Tibial nerve (tissue), 4 donors: ENCODE results near the gene SIX2. TPM values are rescaled to one million over a fixed set of nuclear protein-coding genes. Genes with fewer than 3 reads are reported as not detected.

Source experiments
- total RNA-seq, 4 donors: library from RNA; depleted of rRNA; stranded (reverse); fragments of >200 nt; gene quantifications; one replicate each; pipeline ENCODE4 v1.1.0, GENCODE V29; 2016

Gene SIX2
- total RNA-seq, 4 donors from 2014 or later, result 0.87 to 4.9 (median 2.5) TPM

Other genes starting within 250 kb of the SIX2 start
- under 1 TPM in 1 of 4 donors, not detected in 3; 0.90 TPM for gene SIX3, start 67.8 kb downstream of the SIX2 start, total RNA-seq